ENCODE data around the gene C1QTNF1.
A peak's percentile ranks its signal among the peaks of the same experiment; 100 is the strongest.

C1QTNF1 gene

DNA sequence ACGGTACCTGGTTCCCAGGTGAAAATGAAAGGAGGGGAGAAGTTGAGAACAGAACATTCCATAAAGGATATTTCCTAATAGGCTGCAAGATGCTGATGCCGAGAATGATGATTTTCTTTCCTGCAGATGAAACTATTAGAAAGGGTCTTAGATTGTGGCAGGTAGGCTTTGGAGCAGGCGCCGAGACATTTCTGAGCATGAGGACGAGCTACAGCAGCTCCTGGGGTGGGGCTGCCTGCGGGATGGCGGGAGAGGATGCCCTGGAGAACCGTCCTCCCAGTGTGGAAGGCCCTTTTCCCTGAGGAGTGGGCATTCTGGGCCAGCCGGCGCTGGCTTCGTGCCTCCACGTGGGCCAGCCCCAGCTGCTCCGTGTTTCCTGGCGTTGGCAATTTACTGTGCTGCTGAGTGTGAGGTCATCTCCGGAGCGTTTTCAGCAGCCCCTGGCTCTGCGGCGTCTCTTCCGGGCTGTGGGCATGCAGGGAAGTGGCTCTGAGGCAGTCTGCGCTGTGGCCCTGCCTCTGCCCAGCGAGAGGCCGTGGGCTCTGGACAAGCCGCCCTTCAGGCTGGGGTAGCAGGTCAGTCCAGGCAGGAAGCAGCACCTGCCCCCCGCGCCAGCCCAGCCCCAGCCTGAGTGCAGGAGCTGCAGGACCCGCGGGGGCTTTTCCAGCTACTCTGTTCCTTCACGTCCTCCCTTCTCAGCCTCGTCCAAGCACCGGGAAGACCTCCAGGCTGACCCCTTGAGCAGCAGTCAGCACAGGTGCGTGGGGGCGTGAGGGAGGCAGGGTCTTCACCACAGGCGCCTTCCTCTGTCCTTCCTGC is 62.8 kb downstream of the C1QTNF1 start:
- TF ChIP-seq, protein P1, sequence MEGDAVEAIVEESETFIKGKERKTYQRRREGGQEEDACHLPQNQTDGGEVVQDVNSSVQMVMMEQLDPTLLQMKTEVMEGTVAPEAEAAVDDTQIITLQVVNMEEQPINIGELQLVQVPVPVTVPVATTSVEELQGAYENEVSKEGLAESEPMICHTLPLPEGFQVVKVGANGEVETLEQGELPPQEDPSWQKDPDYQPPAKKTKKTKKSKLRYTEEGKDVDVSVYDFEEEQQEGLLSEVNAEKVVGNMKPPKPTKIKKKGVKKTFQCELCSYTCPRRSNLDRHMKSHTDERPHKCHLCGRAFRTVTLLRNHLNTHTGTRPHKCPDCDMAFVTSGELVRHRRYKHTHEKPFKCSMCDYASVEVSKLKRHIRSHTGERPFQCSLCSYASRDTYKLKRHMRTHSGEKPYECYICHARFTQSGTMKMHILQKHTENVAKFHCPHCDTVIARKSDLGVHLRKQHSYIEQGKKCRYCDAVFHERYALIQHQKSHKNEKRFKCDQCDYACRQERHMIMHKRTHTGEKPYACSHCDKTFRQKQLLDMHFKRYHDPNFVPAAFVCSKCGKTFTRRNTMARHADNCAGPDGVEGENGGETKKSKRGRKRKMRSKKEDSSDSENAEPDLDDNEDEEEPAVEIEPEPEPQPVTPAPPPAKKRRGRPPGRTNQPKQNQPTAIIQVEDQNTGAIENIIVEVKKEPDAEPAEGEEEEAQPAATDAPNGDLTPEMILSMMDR (IDR thresholded peaks at IDR 0.05; ENCODE audit: low read depth, low read length) = no peak
- H3K4me3 ChIP-seq (replicated peaks in 1 of 2; ENCODE audit: low read depth in 2 of 2, low read length in 2 of 2) = no peak overlapping the region
- DNase-seq (ENCODE audit: low read depth in 2 of 2) = no peak

- H3K4me3 ChIP-seq (replicated peaks in 1 of 2; ENCODE audit: low read depth in 2 of 2, low read length in 2 of 2) = no peak overlapping the region
- TF ChIP-seq, protein P1 (IDR thresholded peaks at IDR 0.05; ENCODE audit: low read depth, low read length) = peak; percentile 94
- peak; percentile 60 to 61 for DNase-seq (ENCODE audit: low read depth in 2 of 2)
Observed at GRCh38 chr17:79087428-79088143, 63.6 kb downstream of the C1QTNF1 start.

DNA sequence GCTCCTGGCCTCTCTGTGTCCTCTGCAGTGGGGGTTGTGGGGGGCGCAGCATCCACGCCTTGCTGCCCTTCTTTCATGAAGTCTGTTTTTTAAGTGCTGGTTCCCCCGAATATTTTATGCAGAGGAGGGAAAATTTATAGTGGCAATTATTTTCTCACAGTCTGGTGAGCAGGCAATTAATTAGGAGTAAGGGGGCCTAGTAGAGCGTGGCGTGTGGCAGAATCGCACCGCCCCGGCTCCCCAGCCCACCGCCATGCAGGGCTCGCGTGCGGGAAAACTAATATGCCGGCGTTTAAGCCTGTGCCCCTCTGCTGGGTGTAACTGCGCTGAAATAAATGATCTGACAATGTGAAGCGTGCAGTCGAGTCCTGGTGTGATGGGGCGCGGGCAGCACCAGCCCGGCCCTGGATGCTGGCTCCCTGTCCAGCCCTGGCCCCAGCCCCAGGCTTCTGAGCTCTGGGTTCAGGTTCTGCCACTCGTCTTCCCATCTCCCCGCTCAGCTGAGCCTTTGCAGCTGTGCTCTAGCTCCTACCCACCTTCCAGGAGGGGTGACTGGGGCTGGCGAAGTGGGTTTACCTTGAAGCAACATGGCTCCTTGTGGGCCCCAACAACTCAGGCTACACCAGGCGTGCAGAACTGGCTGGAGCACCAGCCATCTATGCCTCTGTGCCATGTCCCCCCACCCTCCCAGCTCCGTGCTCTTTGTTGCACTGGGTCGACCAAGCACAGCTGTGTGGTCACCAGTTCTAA is 64.5 kb downstream of the C1QTNF1 start:
- TF ChIP-seq, protein P1 (IDR thresholded peaks at IDR 0.05; ENCODE audit: low read depth, low read length) = no peak
- no peak overlapping the region for H3K4me3 ChIP-seq (replicated peaks in 1 of 2; ENCODE audit: low read depth in 2 of 2, low read length in 2 of 2)
- DNase-seq (ENCODE audit: low read depth in 2 of 2) = no peak

DNA sequence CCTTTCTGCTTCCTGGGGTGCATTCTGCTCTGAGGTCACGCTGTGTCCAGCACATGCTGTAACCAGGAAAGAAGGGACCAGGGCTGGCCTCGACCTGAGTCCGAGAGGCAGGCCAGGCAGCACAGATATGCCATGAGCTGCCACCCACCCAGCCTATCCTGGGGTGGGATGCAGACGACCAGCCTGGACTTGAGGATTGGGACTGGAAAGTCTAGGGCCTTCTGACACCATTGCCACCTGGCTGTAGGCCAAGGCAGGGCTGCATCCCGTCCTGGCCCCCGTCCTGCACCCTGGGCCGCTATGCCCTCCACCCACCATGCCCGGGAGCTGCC is 65.0 kb downstream of the C1QTNF1 start:
- TF ChIP-seq, protein P1 (IDR thresholded peaks at IDR 0.05; ENCODE audit: low read depth, low read length) = no peak
- no peak for DNase-seq (ENCODE audit: low read depth in 2 of 2)
- no peak overlapping the region for H3K4me3 ChIP-seq (replicated peaks in 1 of 2; ENCODE audit: low read depth in 2 of 2, low read length in 2 of 2)

- no peak overlapping the region for H3K4me3 ChIP-seq (replicated peaks in 1 of 2; ENCODE audit: low read depth in 2 of 2, low read length in 2 of 2)
- TF ChIP-seq, protein P1 (IDR thresholded peaks at IDR 0.05; ENCODE audit: low read depth, low read length) = no peak
- DNase-seq (ENCODE audit: low read depth in 2 of 2) = no peak
Observed at GRCh38 chr17:79089720-79090442, 65.9 kb downstream of the C1QTNF1 start.

Data from cardiac fibroblast (primary cell).